IPS-18a (cell line): ENCODE results near the gene TTC6.
"Not testable (repeated sequence)": the region's sequence is repeated elsewhere in the genome, so short reads cannot be mapped to it uniquely, and the experiment has no call there.

Source experiments
- H3K27ac ChIP-seq: one replicate; pipeline ENCODE4 v1.5.1; 2013; ENCODE audit warnings: low read length
- H3K27me3 ChIP-seq: one replicate; pipeline ENCODE4 v1.6.1; 2013; ENCODE audit warnings: mild to moderate bottlenecking, low read length; ENCODE audit not compliant: control insufficient read depth, insufficient read depth
- H3K36me3 ChIP-seq: one replicate; pipeline ENCODE4 v1.6.1; 2013; ENCODE audit warnings: low read depth, low read length; ENCODE audit not compliant: control insufficient read depth
- H3K4me1 ChIP-seq: one replicate; pipeline ENCODE4 v1.6.1; 2013; ENCODE audit warnings: low read depth, low read length; ENCODE audit not compliant: control insufficient read depth
- H3K4me3 ChIP-seq: one replicate; pipeline ENCODE4 v1.5.1; 2013; ENCODE audit warnings: low read length
- H3K9ac ChIP-seq: one replicate; pipeline ENCODE4 v1.6.1; 2013; ENCODE audit warnings: mild to moderate bottlenecking, low read length, moderate library complexity
- H3K9me3 ChIP-seq: one replicate; pipeline ENCODE4 v1.6.1; 2013; ENCODE audit warnings: low read depth, low read length; ENCODE audit not compliant: control insufficient read depth

Gene TTC6

GRCh38 chr14:37594971-37595808 is at the start of gene TTC6, which contains the start of gene FOXA1:
TTC6 (plus strand) TSS chr14:37595629; CDS start chr14:37622065, 26,436 bp downstream.
FOXA1 (minus strand) TSS chr14:37595249; CDS start chr14:37594972, 277 bp downstream.
- Histone ChIP-seq H3K4me3 (peak within 1 kb of the TSS; percentile 48), H3K9ac (no peak within 1 kb of the TSS), H3K27ac (no peak within 1 kb of the TSS)

GRCh38 chr14:37546621-37547447 is 48.6 kb upstream of the TTC6 start:
- Histone ChIP-seq H3K27me3 (no peaks in the 10 kb centered on the region), H3K36me3 (no peaks in the 10 kb centered on the region), H3K9me3 (no peaks in the 10 kb centered on the region), H3K9ac (no peak overlapping the region), H3K4me3 (no peak overlapping the region), H3K4me1 (no peaks in the 10 kb centered on the region), H3K27ac (no peak overlapping the region)

More at GRCh38 chr14:37594971-37595808, at the start of gene TTC6, which contains the start of gene FOXA1:
- Histone ChIP-seq H3K36me3 (no peaks in the 10 kb centered on the region), H3K9me3 (no peaks in the 10 kb centered on the region), H3K27me3 (peaks cover 98% of the 10 kb centered on the region), H3K4me1 (peaks cover 13% of the 10 kb centered on the region)

DNA sequence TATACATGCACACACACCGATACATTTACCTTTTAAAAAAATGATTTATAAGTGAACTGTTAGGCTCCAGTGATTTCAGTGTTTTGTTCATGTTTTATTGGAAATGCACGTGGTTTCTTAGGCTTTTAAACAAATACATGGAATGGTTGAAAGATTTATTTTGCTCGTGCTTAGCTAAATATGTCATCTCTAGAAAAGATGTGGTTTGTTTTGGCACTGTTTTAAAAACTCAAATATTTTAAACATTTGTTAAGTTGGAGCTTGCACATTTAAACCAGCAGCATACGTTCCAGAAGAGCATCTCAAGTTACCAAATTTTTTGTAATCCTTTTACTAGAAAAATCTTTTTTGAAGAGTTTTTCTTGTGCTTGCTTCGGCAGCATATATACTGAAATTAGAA is 44.9 kb upstream of the TTC6 start:
- no peak overlapping the region for H3K4me3 ChIP-seq
- H3K9me3 ChIP-seq, result no peaks in the 10 kb centered on the region
- no peaks in the 10 kb centered on the region for H3K4me1 ChIP-seq
- H3K9ac ChIP-seq, result no peak overlapping the region
- no peaks in the 10 kb centered on the region for H3K36me3 ChIP-seq
- H3K27me3 ChIP-seq, result no peaks in the 10 kb centered on the region
- H3K27ac ChIP-seq, result no peak overlapping the region

DNA sequence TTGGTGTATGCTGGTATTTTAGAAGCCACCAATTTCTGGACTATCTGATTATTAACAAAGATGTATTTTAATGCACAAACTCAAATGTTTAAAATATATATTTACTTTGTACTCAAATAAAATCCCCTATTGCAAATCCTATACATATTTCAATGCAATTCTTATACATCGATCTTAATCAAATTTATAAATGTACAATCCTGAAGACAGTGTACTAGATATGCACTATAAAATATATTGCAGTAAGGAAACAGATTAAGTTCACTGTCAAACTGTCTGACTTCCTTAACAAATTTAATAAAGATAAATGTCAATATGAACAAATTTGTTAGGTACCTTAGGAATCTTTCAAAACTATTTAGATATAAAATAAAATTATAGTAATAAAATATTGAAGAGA is 44.3 kb upstream of the TTC6 start:
- Histone ChIP-seq H3K9me3 (no peaks in the 10 kb centered on the region), H3K36me3 (no peaks in the 10 kb centered on the region), H3K4me1 (no peaks in the 10 kb centered on the region), H3K4me3 (no peak overlapping the region), H3K27me3 (no peaks in the 10 kb centered on the region), H3K9ac (no peak overlapping the region), H3K27ac (no peak overlapping the region)

GRCh38 chr14:37553935-37554550 is 41.4 kb upstream of the TTC6 start:
- Histone ChIP-seq H3K27ac (no peak overlapping the region), H3K4me3 (no peak overlapping the region), H3K27me3 (no peaks in the 10 kb centered on the region), H3K9ac (no peak overlapping the region), H3K9me3 (no peaks in the 10 kb centered on the region), H3K4me1 (no peaks in the 10 kb centered on the region), H3K36me3 (no peaks in the 10 kb centered on the region)

DNA sequence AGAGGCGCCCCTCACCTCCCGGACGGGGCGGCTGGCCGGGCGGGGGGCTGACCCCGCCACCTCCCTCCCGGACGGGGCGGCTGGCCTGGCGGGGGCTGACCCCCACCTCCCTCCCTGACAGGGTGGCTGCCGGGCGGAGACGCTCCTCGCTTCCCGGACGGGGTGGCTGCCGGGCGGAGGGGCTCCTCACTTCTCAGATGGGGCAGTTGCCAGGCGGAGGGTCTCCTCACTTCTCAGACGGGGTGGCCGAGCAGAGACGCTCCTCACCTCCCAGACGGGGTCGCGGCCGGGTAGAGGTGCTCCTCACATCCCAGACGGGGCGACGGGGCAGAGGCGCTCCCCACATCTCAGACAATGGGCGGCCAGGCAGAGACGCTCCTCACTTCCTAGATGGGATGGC is 39.8 kb upstream of the TTC6 start:
- H3K9ac ChIP-seq, result not testable (repeated sequence)

DNA sequence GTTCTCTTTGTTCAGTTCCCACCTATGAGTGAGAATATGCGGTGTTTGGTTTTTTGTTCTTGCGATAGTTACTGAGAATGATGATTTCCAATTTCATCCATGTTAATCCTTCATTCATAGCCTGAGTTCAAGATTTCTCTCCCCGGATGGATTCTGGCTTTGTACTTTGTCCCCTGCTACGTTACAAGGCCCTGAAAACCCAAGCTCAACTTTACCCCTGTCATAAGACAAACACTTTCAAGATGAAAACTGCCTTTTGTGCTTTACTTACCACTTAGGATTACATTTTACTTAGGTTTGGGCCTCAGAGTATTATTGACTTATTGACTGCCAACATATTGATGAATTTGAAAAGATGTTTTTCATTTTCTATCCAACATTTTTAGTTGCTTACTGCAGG is 36.7 kb upstream of the TTC6 start:
- Histone ChIP-seq H3K4me3 (no peak overlapping the region), H3K9ac (no peak overlapping the region), H3K27ac (no peak overlapping the region), H3K4me1 (no peaks in the 10 kb centered on the region), H3K27me3 (no peaks in the 10 kb centered on the region), H3K9me3 (no peaks in the 10 kb centered on the region), H3K36me3 (no peaks in the 10 kb centered on the region)

More for the DNA sequence above, 39.8 kb upstream of the TTC6 start:
- H3K27ac ChIP-seq, H3K4me1 ChIP-seq, H3K27me3 ChIP-seq, H3K36me3 ChIP-seq, H3K9me3 ChIP-seq, H3K4me3 ChIP-seq: not testable (repeated sequence)

DNA sequence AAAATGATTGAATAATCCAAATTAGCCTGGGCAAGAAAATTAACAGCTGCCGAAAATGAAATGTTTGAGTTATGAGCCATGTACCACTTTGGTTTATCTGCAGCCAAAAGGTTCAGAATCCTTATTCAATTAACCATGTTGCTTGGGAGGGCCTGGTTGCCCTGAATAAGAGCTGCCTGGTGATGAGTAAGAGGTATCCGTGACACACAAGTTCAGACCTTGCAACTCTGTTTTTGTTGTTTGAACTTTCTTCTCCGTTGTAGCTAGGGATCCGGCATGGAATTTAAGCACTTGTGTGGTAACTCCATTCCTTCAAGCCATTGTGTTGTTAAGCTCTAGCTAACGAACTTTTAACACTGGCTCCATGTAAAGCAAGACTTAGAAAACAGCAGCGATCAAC is 36.0 kb upstream of the TTC6 start:
- Histone ChIP-seq H3K4me3 (no peak overlapping the region), H3K27ac (no peak overlapping the region), H3K9ac (no peak overlapping the region), H3K9me3 (no peaks in the 10 kb centered on the region), H3K4me1 (no peaks in the 10 kb centered on the region), H3K27me3 (no peaks in the 10 kb centered on the region), H3K36me3 (no peaks in the 10 kb centered on the region)

GRCh38 chr14:37563189-37563588 is 32.2 kb upstream of the TTC6 start:
- Histone ChIP-seq H3K27me3 (no peaks in the 10 kb centered on the region), H3K36me3 (no peaks in the 10 kb centered on the region), H3K9me3 (no peaks in the 10 kb centered on the region), H3K27ac (no peak overlapping the region), H3K4me1 (peaks cover 11% of the 10 kb centered on the region), H3K9ac (no peak overlapping the region), H3K4me3 (no peak overlapping the region)

DNA sequence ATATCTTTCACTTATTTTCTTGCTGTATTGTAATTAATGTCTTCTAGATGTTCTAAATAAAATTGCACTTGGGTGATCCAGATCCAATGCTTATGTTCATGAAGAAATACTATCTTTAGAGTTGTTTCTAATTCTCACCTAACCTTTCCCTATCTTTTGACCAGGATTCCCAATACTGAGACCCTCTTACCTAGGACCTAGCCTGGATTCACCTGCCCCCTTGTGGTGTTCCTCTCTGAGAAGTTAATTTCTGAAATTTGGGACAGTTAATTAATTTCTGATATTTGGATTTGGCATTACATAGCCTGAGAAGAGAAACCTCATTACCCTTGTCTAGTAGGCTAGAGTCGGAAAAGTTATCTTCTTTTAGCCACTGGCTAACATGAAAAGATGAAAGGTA is 29.9 kb upstream of the TTC6 start:
- no peaks in the 10 kb centered on the region for H3K9me3 ChIP-seq
- no peak overlapping the region for H3K27ac ChIP-seq
- H3K4me3 ChIP-seq, result no peak overlapping the region
- peaks cover 11% of the 10 kb centered on the region for H3K4me1 ChIP-seq
- no peaks in the 10 kb centered on the region for H3K36me3 ChIP-seq
- no peak overlapping the region for H3K9ac ChIP-seq
- H3K27me3 ChIP-seq, result no peaks in the 10 kb centered on the region

DNA sequence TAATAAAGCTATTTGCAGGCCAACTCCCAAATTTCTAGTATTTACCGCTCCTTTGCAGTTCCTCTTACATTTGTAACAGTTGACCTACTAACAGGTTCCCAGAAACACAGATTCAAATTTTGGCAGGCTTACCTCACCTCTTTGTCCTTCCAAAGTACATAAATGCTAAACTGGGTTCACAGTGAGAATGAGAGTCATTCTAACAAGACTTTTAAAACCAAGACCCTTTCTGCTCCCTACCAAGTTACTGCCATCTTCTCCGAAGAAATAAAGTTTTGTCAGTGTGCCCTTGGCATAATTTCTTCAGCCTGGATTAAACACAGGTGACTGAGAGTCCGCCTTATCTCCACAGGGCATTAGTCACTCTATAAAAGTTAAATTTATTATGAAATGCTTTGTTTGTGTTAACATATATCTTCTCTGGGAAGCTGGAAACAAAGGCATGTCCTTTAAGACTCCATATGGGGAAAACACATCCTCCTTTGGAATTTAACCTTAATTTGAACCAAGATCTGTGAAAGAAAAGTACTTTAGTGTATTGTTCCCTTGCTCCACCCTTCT is 28.5 kb upstream of the TTC6 start:
- H3K9ac ChIP-seq, result no peak overlapping the region
- H3K27me3 ChIP-seq, result no peaks in the 10 kb centered on the region
- H3K9me3 ChIP-seq, result no peaks in the 10 kb centered on the region
- no peak overlapping the region for H3K4me3 ChIP-seq
- peaks cover 11% of the 10 kb centered on the region for H3K4me1 ChIP-seq
- no peak overlapping the region for H3K27ac ChIP-seq
- no peaks in the 10 kb centered on the region for H3K36me3 ChIP-seq
